Mesenchymal stem cell (in vitro differentiated cells and primary cell): ENCODE measurements around the gene LARGE1.

Source experiments
- DNase-seq: peaks from one replicate; pipeline ENCODE4 v3.0.0-alpha.2; 2013
- H2AFZ ChIP-seq: one replicate; pipeline ENCODE4 v1.6.1; 2013; ENCODE audit warnings: low read depth, mild to moderate bottlenecking, control low read depth, inconsistent platforms, low read length, moderate library complexity
- H2AK5ac ChIP-seq: 2 replicates; pipeline ENCODE4 v1.6.1; 2013; ENCODE audit warnings: low read length, moderate library complexity, mild to moderate bottlenecking, inconsistent platforms; ENCODE audit not compliant: severe bottlenecking
- H2BK120ac ChIP-seq: one replicate; pipeline ENCODE4 v1.6.1; 2013; ENCODE audit warnings: low read depth, mild to moderate bottlenecking, inconsistent platforms, low read length, moderate library complexity
- H2BK12ac ChIP-seq, 2 experiments: one replicate each; pipeline ENCODE4 v1.6.1; 2013; ENCODE audit warnings: inconsistent platforms in 2 of 2, low read length in 2 of 2, mild to moderate bottlenecking in 2 of 2, moderate library complexity in 2 of 2, control low read depth in 1 of 2
- H2BK15ac ChIP-seq: one replicate; pipeline ENCODE4 v1.6.1; 2013; ENCODE audit warnings: mild to moderate bottlenecking, low read depth, inconsistent platforms; ENCODE audit not compliant: poor library complexity, severe bottlenecking
- H2BK5ac ChIP-seq: 2 replicates; pipeline ENCODE4 v1.6.1; 2013; ENCODE audit warnings: low read depth, mild to moderate bottlenecking, low read length, control low read depth, inconsistent platforms; ENCODE audit not compliant: poor library complexity, severe bottlenecking
- H3K14ac ChIP-seq, 2 experiments: one replicate each; pipeline ENCODE4 v1.6.1; 2013; ENCODE audit warnings: inconsistent platforms in 2 of 2, low read length in 2 of 2, control low read depth in 1 of 2, mild to moderate bottlenecking in 1 of 2, moderate library complexity in 1 of 2
- H3K18ac ChIP-seq, 2 experiments: one replicate each; pipeline ENCODE4 v1.6.1; 2013; ENCODE audit warnings: inconsistent platforms in 2 of 2, low read length in 2 of 2, control low read depth in 1 of 2, low read depth in 1 of 2, mild to moderate bottlenecking in 1 of 2
- H3K23ac ChIP-seq, 2 experiments: one replicate each; pipeline ENCODE4 v1.6.1; 2013; ENCODE audit warnings: inconsistent platforms in 2 of 2, low read length in 2 of 2, mild to moderate bottlenecking in 2 of 2, moderate library complexity in 2 of 2, control low read depth in 1 of 2
- H3K27ac ChIP-seq: 2 replicates; pipeline ENCODE4 v1.5.1; 2013; ENCODE audit warnings: mild to moderate bottlenecking, moderate library complexity, low read length, control low read depth, inconsistent platforms; ENCODE audit not compliant: poor library complexity, severe bottlenecking
- H3K27me3 ChIP-seq, 2 experiments: 2 replicates each; pipeline versions ENCODE4 v1.6.1 to v1.7.0; 2013; ENCODE audit warnings: low read length in 2 of 2, mild to moderate bottlenecking in 2 of 2, moderate library complexity in 2 of 2, control low read depth in 1 of 2, inconsistent platforms in 1 of 2; ENCODE audit not compliant: control insufficient read depth in 1 of 2, insufficient read depth in 1 of 2
- H3K36me3 ChIP-seq, 2 experiments: 2 replicates each; pipeline versions ENCODE4 v1.6.1 to v1.7.0; 2013; ENCODE audit warnings: low read length in 2 of 2, control low read depth in 1 of 2, inconsistent platforms in 1 of 2, low read depth in 1 of 2, mild to moderate bottlenecking in 1 of 2; ENCODE audit not compliant: insufficient read depth in 2 of 2, control insufficient read depth in 1 of 2
- H3K4ac ChIP-seq, 2 experiments: one replicate each; pipeline ENCODE4 v1.6.1; 2013; ENCODE audit warnings: inconsistent platforms in 2 of 2, low read length in 2 of 2, mild to moderate bottlenecking in 2 of 2, moderate library complexity in 2 of 2, control low read depth in 1 of 2, low read depth in 1 of 2
- H3K4me1 ChIP-seq: 2 replicates; pipeline ENCODE4 v1.6.1; 2013; ENCODE audit warnings: low read depth, low read length, control low read depth; ENCODE audit not compliant: control insufficient read depth, insufficient read depth
- H3K4me2 ChIP-seq: 2 replicates; pipeline ENCODE4 v1.6.1; 2013; ENCODE audit warnings: low read length, mild to moderate bottlenecking, inconsistent platforms; ENCODE audit not compliant: poor library complexity, severe bottlenecking
- H3K4me3 ChIP-seq, 2 experiments: 2 replicates each; pipeline versions ENCODE4 v1.5.1 to v1.7.0; 2013; ENCODE audit warnings: low read length in 2 of 2, mild to moderate bottlenecking in 2 of 2, control low read depth in 1 of 2, low read depth in 1 of 2; ENCODE audit not compliant: insufficient read depth in 1 of 2
- H3K79me1 ChIP-seq: replicated peaks from 2 replicates; pipeline ENCODE4 v1.6.1; 2013; ENCODE audit warnings: mild to moderate bottlenecking, control low read depth, low read length, inconsistent platforms; ENCODE audit not compliant: poor library complexity, severe bottlenecking
- H3K9ac ChIP-seq: 2 replicates; pipeline ENCODE4 v1.7.0; 2013; ENCODE audit warnings: mild to moderate bottlenecking, low read length, moderate library complexity
- H3K9me3 ChIP-seq: 2 replicates; pipeline ENCODE4 v1.7.0; 2013; ENCODE audit warnings: mild to moderate bottlenecking, low read length; ENCODE audit not compliant: control insufficient read depth
- H4K8ac ChIP-seq: one replicate; pipeline ENCODE4 v1.6.1; 2013; ENCODE audit warnings: inconsistent platforms, mild to moderate bottlenecking, low read length, moderate library complexity
- H4K91ac ChIP-seq: one replicate; pipeline ENCODE4 v1.6.1; 2013; ENCODE audit warnings: mild to moderate bottlenecking, low read length, inconsistent platforms
- WGBS: methylation state at CpG from one replicate; pipeline ENCODE4 v1.1.7; 2013; ENCODE audit warnings: mixed read lengths; 5-methylcytosine and 5-hydroxymethylcytosine counted together

The LARGE1 gene

DNA sequence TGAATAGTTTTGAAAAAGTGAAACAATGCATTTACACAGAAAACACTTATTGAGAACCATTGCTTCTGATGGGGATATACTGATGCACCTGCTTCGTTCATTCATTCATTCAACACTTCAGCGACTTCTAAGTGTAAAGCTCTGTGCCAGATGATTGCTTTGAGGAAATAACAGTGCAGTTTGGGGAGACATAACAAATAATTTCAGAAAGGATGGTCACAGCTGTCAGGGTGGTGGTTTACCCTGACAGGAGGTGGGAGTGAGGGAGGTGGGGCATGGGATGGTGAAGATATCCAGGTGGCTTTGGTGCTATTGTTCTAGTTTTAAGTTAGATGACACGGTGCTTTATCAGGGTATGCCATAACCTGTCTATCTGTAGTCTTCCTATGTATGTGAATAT lies 344.1 kb downstream of the LARGE1 start:
- Histone ChIP-seq H3K27ac (no peak overlapping the region), H3K18ac (no peak overlapping the region), H4K91ac (no peak overlapping the region), H3K79me1 (no peaks in the 10 kb centered on the region), H3K14ac (no peak overlapping the region), H3K9ac (no peak overlapping the region), H2BK5ac (no peak overlapping the region), H2AFZ (no peak overlapping the region), H3K4me3 (no peak overlapping the region), H3K36me3 (no peaks in the 10 kb centered on the region), H3K4me2 (no peak overlapping the region), H2AK5ac (no peak overlapping the region), H3K9me3 (no peaks in the 10 kb centered on the region), H2BK15ac (no peak overlapping the region), H2BK120ac (no peak overlapping the region), H2BK12ac (no peak overlapping the region), H3K23ac (no peak overlapping the region), H3K4ac (no peak overlapping the region), H3K27me3 (no peaks in the 10 kb centered on the region), H3K4me1 (peaks cover 10% of the 10 kb centered on the region), H4K8ac (no peak overlapping the region)
- no peak for DNase-seq
- 94% methylated on average over 2 of the region's 3 CpGs for WGBS

DNA sequence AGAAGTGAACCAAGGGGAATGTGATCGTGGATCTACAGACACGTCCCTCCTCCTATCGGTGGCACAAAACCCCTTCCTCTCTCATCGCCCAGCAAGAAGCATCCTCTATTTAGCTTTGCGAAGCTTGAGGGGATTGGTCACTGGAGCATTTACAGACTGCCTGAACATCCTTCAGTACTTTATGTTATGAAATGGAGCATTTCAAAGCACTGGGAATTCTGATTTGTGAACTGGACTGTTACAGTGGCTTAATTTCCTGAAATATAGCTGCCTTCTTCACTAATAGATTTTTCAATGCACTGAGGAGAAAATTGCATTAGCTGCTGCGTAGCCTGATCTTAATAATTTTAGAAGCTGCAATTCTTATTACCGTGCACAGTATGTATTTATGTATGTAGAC lies 344.5 kb downstream of the LARGE1 start:
- no peak overlapping the region for H4K8ac ChIP-seq
- DNase-seq: no peak
- H2BK12ac ChIP-seq: no peak overlapping the region
- peaks cover 10% of the 10 kb centered on the region for H3K4me1 ChIP-seq
- no peaks in the 10 kb centered on the region for H3K27me3 ChIP-seq
- H3K14ac ChIP-seq: no peak overlapping the region
- H3K9me3 ChIP-seq: no peaks in the 10 kb centered on the region
- H2BK120ac ChIP-seq: no peak overlapping the region
- H2AFZ ChIP-seq: no peak overlapping the region
- H2BK5ac ChIP-seq: no peak overlapping the region
- H3K4me3 ChIP-seq: no peak overlapping the region
- H3K9ac ChIP-seq: no peak overlapping the region
- no peak overlapping the region for H2AK5ac ChIP-seq
- no peaks in the 10 kb centered on the region for H3K36me3 ChIP-seq
- H3K23ac ChIP-seq: no peak overlapping the region
- no peaks in the 10 kb centered on the region for H3K79me1 ChIP-seq
- no peak overlapping the region for H3K27ac ChIP-seq
- 95% methylated on average over 7 of the region's 7 CpGs for WGBS
- no peak overlapping the region for H2BK15ac ChIP-seq
- no peak overlapping the region for H3K18ac ChIP-seq
- no peak overlapping the region for H4K91ac ChIP-seq
- no peak overlapping the region for H3K4ac ChIP-seq
- no peak overlapping the region for H3K4me2 ChIP-seq

DNA sequence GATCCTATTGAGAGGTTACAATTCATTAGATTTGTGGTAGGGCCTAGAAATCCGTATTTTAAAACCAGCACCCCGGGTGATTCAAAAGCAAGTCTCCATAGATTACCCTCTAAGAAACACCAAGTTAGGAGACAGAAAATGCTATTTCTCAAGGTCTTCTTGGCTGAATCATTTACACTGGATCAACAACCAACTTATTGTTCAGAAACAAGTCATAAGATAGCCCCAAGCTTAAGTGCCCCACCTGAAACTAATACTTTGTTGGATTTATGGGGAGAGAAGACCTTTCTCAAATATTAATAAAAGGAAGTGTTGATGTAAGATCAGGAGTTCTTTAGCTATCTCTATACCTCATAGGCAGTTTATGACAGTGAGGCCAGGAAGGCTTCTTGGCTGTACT lies 345.2 kb downstream of the LARGE1 start:
- H2BK5ac ChIP-seq: no peak overlapping the region
- no peak overlapping the region for H3K4me2 ChIP-seq
- no peaks in the 10 kb centered on the region for H3K79me1 ChIP-seq
- no peak overlapping the region for H3K4me3 ChIP-seq
- no peak overlapping the region for H3K14ac ChIP-seq
- no peak overlapping the region for H3K9ac ChIP-seq
- H3K36me3 ChIP-seq: no peaks in the 10 kb centered on the region
- H2BK12ac ChIP-seq: no peak overlapping the region
- DNase-seq: no peak
- no peak overlapping the region for H3K18ac ChIP-seq
- no peak overlapping the region for H2BK15ac ChIP-seq
- H2AK5ac ChIP-seq: no peak overlapping the region
- no peaks in the 10 kb centered on the region for H3K9me3 ChIP-seq
- H3K4me1 ChIP-seq: peaks cover 10% of the 10 kb centered on the region
- no peak overlapping the region for H3K4ac ChIP-seq
- no peak overlapping the region for H2BK120ac ChIP-seq
- 91% methylated on average over 2 of the region's 2 CpGs for WGBS
- no peak overlapping the region for H3K27ac ChIP-seq
- no peak overlapping the region for H2AFZ ChIP-seq
- no peaks in the 10 kb centered on the region for H3K27me3 ChIP-seq
- H3K23ac ChIP-seq: no peak overlapping the region
- no peak overlapping the region for H4K91ac ChIP-seq
- H4K8ac ChIP-seq: no peak overlapping the region

DNA sequence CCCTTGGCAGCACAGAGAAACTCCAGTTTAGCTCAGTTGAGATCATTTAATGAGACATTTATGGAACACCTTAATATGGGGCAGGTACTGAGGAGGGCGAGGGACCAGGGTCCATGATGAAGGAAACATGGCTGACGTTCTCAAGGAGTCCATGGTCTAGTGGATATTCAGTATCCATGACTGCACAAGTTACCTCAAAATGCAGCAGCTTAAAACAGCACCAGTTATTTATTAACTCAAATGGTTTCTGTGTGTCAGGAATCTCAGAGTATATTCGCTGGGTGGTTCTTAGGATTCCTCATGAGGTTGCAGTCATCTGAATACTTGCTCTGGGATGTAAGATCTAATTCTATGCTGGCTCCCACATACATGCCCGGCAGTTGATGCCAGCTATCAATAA lies 346.8 kb downstream of the LARGE1 start:
- Histone ChIP-seq H2AK5ac (no peak overlapping the region), H3K4ac (no peak overlapping the region), H3K27ac (peak overlapping the region; percentile 81), H3K18ac (no peak overlapping the region), H3K36me3 (no peaks in the 10 kb centered on the region), H2BK5ac (no peak overlapping the region), H3K9me3 (no peaks in the 10 kb centered on the region), H4K91ac (no peak overlapping the region), H3K4me1 (peaks cover 14% of the 10 kb centered on the region), H3K79me1 (no peaks in the 10 kb centered on the region), H3K23ac (no peak overlapping the region), H3K4me3 (no peak overlapping the region), H3K9ac (no peak overlapping the region), H2BK120ac (no peak overlapping the region), H2BK12ac (no peak overlapping the region), H2BK15ac (no peak overlapping the region), H3K4me2 (no peak overlapping the region), H4K8ac (no peak overlapping the region), H3K27me3 (no peaks in the 10 kb centered on the region), H3K14ac (no peak overlapping the region), H2AFZ (no peak overlapping the region)
- WGBS: 94% methylated on average over 3 of the region's 4 CpGs
- no peak for DNase-seq
